HepG2 (cell line): Measurements from ENCODE around the gene ANKZF1. TPM values are rescaled to one million over a fixed set of nuclear protein-coding genes. Genes with fewer than 3 reads are reported as not detected.

ENCODE experiments used
- DNMT1 ChIP-seq: sonication (generic); formaldehyde crosslinking; IDR thresholded peaks from 2 replicates; pipeline ENCODE4 v1.5.1; 2020; ENCODE audit warnings: mild to moderate bottlenecking, missing genetic modification reagents
- FOXA3 ChIP-seq: IDR thresholded peaks from 2 replicates; pipeline ENCODE4 v1.6.1; 2016; ENCODE audit warnings: missing genetic modification reagents, missing compliant biosample characterization
- GABPB1 ChIP-seq: IDR thresholded peaks from 2 replicates; pipeline ENCODE4 v1.6.1; 2016; ENCODE audit warnings: mild to moderate bottlenecking, missing genetic modification reagents, moderate library complexity, missing compliant biosample characterization
- GLMP ChIP-seq: sonication (generic); formaldehyde crosslinking; IDR thresholded peaks from 2 replicates; pipeline ENCODE4 v1.9.0; 2021; ENCODE audit warnings: missing genetic modification reagents, mild to moderate bottlenecking, borderline replicate concordance
- HNRNPK ChIP-seq: fragments of 200-400 bp; formaldehyde crosslinking; IDR thresholded peaks from 2 replicates; pipeline ENCODE4 v1.6.1; 2018; ENCODE audit warnings: low read length, low read depth, moderate library complexity, mild to moderate bottlenecking; ENCODE audit not compliant: poor library complexity, severe bottlenecking
- KLF6 ChIP-seq: IDR thresholded peaks from 2 replicates; pipeline ENCODE4 v1.8.0; 2016; ENCODE audit warnings: missing biosample characterization, missing genetic modification reagents
- MEIS1 ChIP-seq: sonication (generic); formaldehyde crosslinking; IDR thresholded peaks from 2 replicates; pipeline ENCODE4 v1.9.0; 2021; ENCODE audit warnings: mild to moderate bottlenecking, missing genetic modification reagents, moderate library complexity, borderline replicate concordance
- MLXIP ChIP-seq: sonication (generic); formaldehyde crosslinking; IDR thresholded peaks from 2 replicates; pipeline ENCODE4 v1.9.0; 2021; ENCODE audit warnings: missing genetic modification reagents, borderline replicate concordance
- MXD3 ChIP-seq: IDR thresholded peaks from 2 replicates; pipeline ENCODE4 v1.6.1; 2016; ENCODE audit warnings: mild to moderate bottlenecking, missing biosample characterization, missing genetic modification reagents
- NAIF1 ChIP-seq: sonication (generic); formaldehyde crosslinking; IDR thresholded peaks from 2 replicates; pipeline ENCODE4 v1.5.0; 2020; ENCODE audit warnings: mild to moderate bottlenecking, missing genetic modification reagents, borderline replicate concordance
- PRDM15 ChIP-seq: sonication (generic); formaldehyde crosslinking; IDR thresholded peaks from 2 replicates; pipeline ENCODE4 v1.4.0; 2020; ENCODE audit warnings: missing genetic modification reagents
- RARA ChIP-seq: IDR thresholded peaks from 2 replicates; pipeline ENCODE4 v1.6.1; 2016; ENCODE audit warnings: missing genetic modification reagents, missing compliant biosample characterization
- SMYD3 ChIP-seq: sonication (generic); formaldehyde crosslinking; IDR thresholded peaks from 2 replicates; pipeline ENCODE4 v1.8.1; 2023; ENCODE audit warnings: mild to moderate bottlenecking, missing genetic modification reagents
- SP2 ChIP-seq: sonication (generic); formaldehyde crosslinking; IDR thresholded peaks from 2 replicates; pipeline ENCODE4 v1.5.1; 2020; ENCODE audit warnings: mild to moderate bottlenecking, missing genetic modification reagents
- TEAD3 ChIP-seq: optimal IDR thresholded peaks from 2 replicates; pipeline ENCODE3; 2016; ENCODE audit warnings: borderline replicate concordance
- ZNF234 ChIP-seq: sonication (generic); formaldehyde crosslinking; conservative IDR thresholded peaks from 2 replicates; pipeline ENCODE4 v1.5.1; 2020; ENCODE audit warnings: mild to moderate bottlenecking, missing genetic modification reagents
- ZNF33B ChIP-seq: sonication (generic); formaldehyde crosslinking; IDR thresholded peaks from 2 replicates; pipeline ENCODE4 v1.5.1; 2020; ENCODE audit warnings: mild to moderate bottlenecking, missing genetic modification reagents
- ZNF468 ChIP-seq: sonication (generic); formaldehyde crosslinking; IDR thresholded peaks from 2 replicates; pipeline ENCODE4 v1.8.0; 2022; ENCODE audit warnings: mild to moderate bottlenecking, moderate library complexity, missing genetic modification reagents
- ZNF580 ChIP-seq: IDR thresholded peaks from 2 replicates; pipeline ENCODE4 v1.6.1; 2016; ENCODE audit warnings: low read depth, borderline replicate concordance
- ZNF713 ChIP-seq: sonication (generic); formaldehyde crosslinking; IDR thresholded peaks from 2 replicates; pipeline ENCODE4 v1.4.0; 2020; ENCODE audit warnings: mild to moderate bottlenecking, missing genetic modification reagents
- ZNF780A ChIP-seq: sonication (generic); formaldehyde crosslinking; IDR thresholded peaks from 2 replicates; pipeline ENCODE4 v1.8.0; 2022; ENCODE audit warnings: mild to moderate bottlenecking, missing genetic modification reagents, moderate library complexity
- polyA plus RNA-seq, 8 experiments: library from polyadenylated mRNA; depleted of rRNA in 3 of 8; stranded (reverse) in 7 of 8; unstranded in 1 of 8; fragments of >200 nt; fragmentation: Illumina TruSeq in 4 of 8; extraction: Trizol in 4 of 8; gene quantifications; 2 replicates each; pipeline versions ENCODE4 v1.2.1 to v1.2.3, GENCODE V29; 2011 to 2016; ENCODE audit warnings: low read depth in 4 of 8, missing spikeins in 1 of 8, mixed read lengths in 1 of 8; ENCODE audit not compliant: insufficient read depth in 1 of 8
- total RNA-seq, 5 experiments: library from RNA; depleted of rRNA; stranded (reverse); fragments of >200 nt; fragmentation: Illumina TruSeq; extraction: Trizol; gene quantifications; 2 replicates each; pipeline ENCODE4 v1.2.3, GENCODE V29; 2016; ENCODE audit warnings: low read depth in 1 of 5

ANKZF1 gene
- total and polyA plus RNA-seq, 2 of the 13 experiments (the other 11 are each of a cell fraction or from before 2014, with no cell fraction given): 25.3 to 128 TPM

- TF ChIP-seq ZNF580 (CRISPR knock-in tag): no peak
- TF ChIP-seq RARA (CRISPR knock-in tag): peak; percentile 39; the same call in 1 of the 2 replicates
- no peak for TF ChIP-seq ZNF713 (CRISPR knock-in tag)
- 0 out of 2 replicates have a peak, but pooled peaks have one; percentile 42 for TF ChIP-seq FOXA3 (CRISPR knock-in tag)
- 0 out of 2 replicates have a peak, but pooled peaks have one; percentile 45 for TF ChIP-seq MXD3 (CRISPR knock-in tag)
- TF ChIP-seq GABPB1: peak; percentile 81
- no peak; the same call in 1 of the 2 replicates for TF ChIP-seq NAIF1 (CRISPR knock-in tag)
- TF ChIP-seq HNRNPK: no peak
- peak; percentile 28; the same call in 1 of the 2 replicates for TF ChIP-seq MLXIP (CRISPR knock-in tag)
- TF ChIP-seq MEIS1 (CRISPR knock-in tag): 0 out of 2 replicates have a peak, but pooled peaks have one; percentile 8
- TF ChIP-seq GLMP: no peak
- TF ChIP-seq SMYD3 (CRISPR knock-in tag): peak; percentile 85; the same call in 1 of the 2 replicates
- TF ChIP-seq TEAD3 (CRISPR knock-in tag): peak; percentile 77
- no peak for TF ChIP-seq ZNF234 (CRISPR knock-in tag)
- TF ChIP-seq ZNF468 (CRISPR knock-in tag): no peak
- 0 out of 2 replicates have a peak, but pooled peaks have one; percentile 16 for TF ChIP-seq PRDM15 (CRISPR knock-in tag)
- peak; percentile 57; the same call in 1 of the 2 replicates for TF ChIP-seq KLF6 (CRISPR knock-in tag)
- no peak for TF ChIP-seq DNMT1
- TF ChIP-seq ZNF780A (CRISPR knock-in tag): no peak
- peak; percentile 79; the same call in 1 of the 2 replicates for TF ChIP-seq ZNF33B (CRISPR knock-in tag)
- TF ChIP-seq SP2: peak; percentile 100
Observed at GRCh38 chr2:219229305-219230058, at the start of gene ANKZF1, which contains the start of gene ATG9A (continued).
